Fibroblast of peridontal ligament (primary cell): ENCODE measurements around the gene TNS4.
A peak's percentile ranks its signal among the peaks of the same experiment; 100 is the strongest.

ENCODE experiments used
- DNase-seq: peaks from one replicate; pipeline ENCODE4 v3.0.0-alpha.2; 2010; ENCODE audit errors: extremely low read depth

Gene TNS4

DNA sequence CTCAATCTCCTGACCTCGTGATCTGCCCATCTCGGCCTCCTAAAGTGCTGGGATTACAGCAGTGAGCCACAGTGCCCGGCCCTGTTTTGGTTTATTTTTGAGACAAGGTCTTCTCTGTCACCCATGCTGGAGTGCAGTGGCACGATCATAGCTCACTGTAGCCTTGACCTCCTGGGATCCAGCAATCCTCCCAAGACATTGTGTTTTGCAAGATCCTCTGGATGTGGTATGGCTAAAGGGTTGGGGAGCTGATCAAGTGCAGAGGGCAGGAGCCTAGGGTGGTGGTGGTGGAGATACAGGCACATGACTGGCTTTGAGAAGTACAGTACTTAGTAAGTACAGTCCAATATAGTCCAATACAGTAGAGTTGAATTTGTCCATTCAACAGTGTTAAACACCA, 16.6 kb upstream of the TNS4 start:
- no peak for DNase-seq

- DNase-seq: no peak
These were observed 15.9 kb upstream of the TNS4 start for GRCh38 chr17:40517286-40517662.

DNA sequence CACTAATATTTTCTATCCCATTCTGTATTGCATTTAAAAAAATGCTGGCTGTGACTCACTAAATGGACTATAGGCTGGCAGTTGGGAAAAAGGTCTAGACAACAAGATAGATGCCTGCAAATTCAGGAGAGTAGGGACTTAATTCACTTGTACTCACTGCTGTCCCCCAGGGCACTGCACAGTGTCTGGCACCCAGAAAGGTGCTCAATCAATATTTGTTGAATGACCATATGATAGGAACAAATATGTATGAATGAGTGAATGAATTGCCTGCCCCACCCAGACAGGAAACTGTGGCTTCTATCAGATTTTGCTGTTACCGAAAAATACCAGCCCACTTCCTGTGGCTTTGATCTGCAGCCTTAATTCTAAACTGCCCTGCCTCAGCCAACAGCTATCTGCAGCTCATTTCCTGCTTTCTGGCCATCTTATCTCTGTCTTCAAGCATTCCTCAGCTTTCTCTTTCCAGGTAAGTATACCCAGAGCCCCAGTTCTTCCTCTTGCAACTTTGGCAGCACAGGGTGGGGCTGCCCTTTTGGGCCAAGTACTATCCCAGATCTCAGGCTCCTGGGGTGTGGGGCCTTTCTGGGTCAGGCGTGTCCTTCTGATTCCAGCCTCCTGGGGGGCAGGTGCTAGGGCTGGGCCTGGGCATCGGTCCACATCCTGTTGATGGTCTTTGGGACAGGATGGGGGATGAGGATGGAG, 15.3 kb upstream of the TNS4 start:
- no peak for DNase-seq

- DNase-seq: no peak
These were observed 14.1 kb upstream of the TNS4 start for GRCh38 chr17:40515491-40516041.

GRCh38 chr17:40515011-40515410, 13.6 kb upstream of the TNS4 start:
- no peak for DNase-seq

DNA sequence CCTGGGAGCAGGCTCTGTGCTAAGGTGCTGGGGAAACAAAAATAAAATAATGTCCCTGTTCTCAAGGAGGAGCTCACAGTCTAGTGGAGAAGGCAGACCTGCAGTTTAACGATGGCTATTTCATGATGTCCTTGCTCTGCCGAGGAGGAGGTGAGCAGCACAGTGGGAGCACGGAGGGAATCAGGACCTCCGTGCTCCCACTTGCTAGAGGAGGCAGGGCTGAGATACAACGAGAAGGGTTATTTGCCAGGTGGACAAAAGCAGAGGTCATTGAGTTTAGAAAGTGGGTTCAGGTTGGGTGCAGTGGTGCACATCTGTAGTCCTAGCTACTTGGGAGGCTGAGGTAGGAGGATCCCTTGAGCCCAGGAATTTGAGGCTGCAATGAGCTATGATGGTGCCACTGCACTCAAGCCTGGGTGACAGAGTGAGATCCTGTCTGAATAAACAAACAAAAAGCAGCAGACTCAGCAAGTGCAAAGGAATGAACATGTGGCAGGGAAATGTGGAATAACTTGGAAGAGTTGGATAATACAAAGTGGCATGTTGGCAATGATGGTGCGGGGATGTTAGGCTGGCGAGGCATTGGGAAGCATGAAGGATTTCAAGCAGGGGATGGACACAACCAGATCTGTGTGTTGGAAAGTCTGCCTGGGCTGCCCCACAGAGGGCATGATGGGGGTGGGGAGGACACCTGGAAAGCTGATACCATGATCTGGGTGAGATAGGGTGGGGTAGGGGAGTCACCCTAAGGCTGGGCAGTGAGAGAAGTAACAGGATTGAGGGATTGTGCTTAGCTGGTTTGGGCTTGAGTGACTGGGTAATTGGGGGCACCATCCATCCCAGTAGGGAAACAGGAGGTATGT, 12.8 kb upstream of the TNS4 start:
- DNase-seq: no peak

DNA sequence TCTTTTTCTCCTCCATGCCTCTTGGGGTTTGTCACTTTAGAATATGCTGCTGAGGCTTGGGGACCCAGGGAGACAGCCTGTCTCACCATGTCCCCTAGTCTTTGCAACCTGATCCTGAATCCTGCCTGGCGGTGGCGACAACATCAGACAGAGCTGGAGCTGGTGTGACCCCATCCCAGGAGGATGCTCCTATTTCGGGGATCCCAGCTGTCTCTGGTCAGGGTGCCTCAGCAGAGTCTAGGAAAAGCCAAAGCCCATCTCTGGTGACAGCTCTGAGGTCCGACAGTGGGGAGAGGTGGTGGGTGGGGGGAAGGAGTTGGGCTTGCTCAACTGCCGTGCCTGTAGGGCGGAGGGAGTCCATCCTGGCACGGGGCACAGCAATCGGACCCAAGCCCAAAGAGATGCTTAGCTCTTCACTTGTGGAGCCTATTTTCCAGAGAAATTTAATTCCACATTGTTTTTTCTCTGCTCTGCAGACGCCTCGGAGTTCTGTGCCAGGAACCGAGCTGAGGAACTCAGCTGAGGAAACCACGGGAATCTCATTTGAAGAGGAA, 10.3 kb upstream of the TNS4 start:
- no peak for DNase-seq

DNA sequence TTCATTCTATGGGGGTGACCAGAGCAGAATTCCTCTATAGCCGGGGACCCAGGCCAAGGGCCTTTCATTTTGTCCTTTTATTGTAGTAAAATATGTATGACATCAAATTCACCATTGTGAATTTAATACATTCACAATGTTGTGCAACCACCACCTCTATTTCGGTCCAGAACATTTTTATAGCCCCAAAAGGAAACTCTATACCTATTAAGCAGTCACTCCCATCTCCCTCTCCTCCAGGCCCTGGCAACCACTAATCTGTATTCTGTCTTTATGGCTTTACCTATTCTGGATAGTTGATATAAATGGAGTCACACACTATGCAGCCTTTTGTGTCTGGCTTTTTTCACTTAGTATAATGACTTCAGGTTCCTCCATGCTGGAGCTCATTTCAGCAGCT, 9.7 kb upstream of the TNS4 start:
- DNase-seq: no peak

DNA sequence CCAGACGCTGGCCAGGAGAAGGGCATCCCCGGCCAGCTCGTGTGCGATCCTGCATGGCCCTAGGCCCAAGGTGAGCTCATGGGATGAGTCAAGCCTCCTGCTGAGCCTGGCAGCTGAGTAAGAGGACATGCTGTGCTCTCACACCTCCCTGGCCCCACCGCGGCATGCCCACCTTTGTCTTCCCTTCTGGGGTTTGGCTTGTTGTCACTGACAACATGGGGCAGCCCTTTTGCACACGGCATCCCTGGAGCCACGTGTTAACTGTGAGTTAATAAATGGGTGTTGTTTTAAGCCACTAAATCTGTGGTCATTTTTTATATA, 8.9 kb upstream of the TNS4 start:
- DNase-seq: no peak

- no peak for DNase-seq
These were observed 8.4 kb upstream of the TNS4 start for GRCh38 chr17:40509626-40510327.

DNA sequence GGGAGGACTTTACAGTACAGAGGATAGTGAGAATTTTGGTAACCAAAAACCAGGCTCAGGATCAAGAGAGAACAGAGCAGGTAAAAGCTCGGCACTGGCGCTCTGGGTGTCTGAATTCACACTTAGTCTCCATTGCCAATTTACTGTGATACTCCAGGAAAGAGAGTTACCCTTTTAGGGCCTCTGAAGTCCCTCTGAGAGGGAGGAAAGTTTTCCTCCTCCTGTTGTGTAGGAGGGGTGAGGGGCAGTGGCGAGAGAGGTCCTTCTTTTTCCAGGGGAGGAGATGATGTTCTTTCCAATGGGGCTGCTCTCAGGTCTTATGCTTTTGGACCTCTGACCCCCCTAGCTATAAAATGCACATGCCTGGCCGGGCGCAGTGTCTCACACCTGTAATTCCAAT, 5.4 kb upstream of the TNS4 start:
- no peak for DNase-seq

DNA sequence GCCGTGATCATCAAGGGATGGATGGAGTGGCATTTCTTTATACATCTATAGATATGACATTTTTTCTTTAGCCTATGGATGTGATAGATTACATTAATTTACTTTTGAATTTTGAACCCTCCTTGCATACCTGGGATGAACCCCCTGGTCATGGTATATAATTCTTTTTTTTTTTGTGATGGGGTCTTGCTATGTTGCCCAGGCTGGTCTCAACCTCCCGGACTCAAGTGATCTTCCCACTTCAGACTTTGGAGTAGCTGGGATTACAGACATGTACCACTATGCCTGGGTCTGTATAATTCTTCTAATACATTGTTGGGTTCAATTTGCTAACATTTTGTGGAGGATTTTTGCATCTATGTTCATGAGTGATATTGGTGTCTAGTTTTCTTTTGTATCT, 1.7 kb upstream of the TNS4 start:
- DNase-seq: no peak

DNA sequence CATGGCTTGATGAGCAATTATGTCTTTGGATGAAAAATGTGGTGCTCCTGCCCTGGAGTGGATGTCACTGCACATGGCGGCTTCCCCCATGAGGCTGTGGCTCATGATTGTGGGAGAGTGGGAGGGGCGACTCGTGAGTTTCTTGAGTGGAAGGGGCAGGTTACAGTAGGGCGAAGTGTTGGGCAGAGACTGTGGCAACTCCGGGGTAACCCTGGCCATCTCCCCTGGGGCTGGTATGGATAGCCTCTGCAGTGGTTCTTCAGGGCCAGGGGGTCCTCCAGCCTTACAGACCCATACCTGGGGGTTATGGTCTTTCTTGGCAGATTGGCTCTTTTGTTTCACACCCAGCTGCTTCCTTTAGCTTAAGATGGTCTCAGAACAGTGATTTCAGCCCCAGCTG, 1.3 kb upstream of the TNS4 start:
- no peak for DNase-seq

DNA sequence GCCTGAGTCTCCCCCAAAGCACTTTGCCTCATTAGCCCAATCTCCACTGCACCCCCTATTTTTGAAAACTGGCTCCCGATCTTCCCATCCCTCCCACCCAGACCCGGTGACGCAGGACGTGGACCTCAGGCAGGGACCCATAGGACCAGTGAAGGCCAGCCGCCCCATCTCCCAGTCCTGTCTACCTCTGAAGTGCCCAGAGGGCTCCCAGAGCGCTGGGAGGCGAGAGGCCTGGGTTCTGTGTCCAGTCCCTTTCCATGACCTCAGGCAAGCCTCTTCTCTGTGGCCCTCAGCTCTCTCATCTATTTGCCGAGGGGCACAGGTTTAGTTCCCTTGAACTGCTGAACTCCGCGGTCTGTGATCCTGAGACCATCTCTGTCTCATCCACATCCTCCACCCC, 714 bp downstream of the TNS4 start:
- no peak for DNase-seq

- no peak for DNase-seq
These were observed 1.2 kb downstream of the TNS4 start for GRCh38 chr17:40500190-40500589.

GRCh38 chr17:40499551-40500189, 1.8 kb downstream of the TNS4 start:
- peak; percentile 66 for DNase-seq

DNA sequence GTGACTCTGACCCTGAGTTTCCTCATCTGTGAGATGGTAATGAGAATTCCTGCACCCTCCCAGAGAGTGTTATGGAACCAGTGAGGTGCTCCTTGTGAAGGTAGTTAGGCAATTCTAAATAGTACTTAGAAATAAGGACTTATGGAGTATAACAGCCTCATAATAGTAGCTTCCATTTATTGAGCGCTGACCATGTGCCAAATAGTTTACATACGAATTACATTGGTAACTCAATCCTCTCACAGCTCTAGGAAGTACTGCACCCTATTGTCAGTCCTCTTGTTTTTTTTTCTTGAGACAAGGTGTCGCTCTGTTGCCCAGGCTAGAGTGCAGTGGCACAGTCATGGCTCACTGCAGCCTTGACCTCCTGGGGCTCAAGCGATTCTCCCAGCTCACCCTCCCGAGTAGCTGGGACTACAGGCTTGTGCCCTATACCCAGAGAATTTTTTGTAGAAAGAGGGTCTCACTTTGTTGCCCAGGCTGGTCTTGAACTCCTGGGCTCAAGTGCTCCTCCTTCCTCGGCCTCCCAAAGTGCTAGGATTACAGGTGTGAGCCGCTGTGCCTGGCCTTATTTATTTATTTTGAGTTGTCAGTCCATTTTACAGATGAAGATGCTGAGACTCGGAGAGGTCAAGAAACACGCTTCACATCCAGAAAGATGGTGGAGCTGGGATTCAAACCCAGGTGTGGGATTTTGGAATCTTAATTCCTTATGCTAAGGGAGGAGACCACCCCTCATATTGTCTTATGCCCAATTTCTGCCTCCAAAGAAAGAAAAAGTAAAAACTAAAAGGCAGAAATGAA, 2.9 kb downstream of the TNS4 start:
- DNase-seq: peak; percentile 43

GRCh38 chr17:40497695-40498094, 3.7 kb downstream of the TNS4 start:
- DNase-seq: peak; percentile 67

DNA sequence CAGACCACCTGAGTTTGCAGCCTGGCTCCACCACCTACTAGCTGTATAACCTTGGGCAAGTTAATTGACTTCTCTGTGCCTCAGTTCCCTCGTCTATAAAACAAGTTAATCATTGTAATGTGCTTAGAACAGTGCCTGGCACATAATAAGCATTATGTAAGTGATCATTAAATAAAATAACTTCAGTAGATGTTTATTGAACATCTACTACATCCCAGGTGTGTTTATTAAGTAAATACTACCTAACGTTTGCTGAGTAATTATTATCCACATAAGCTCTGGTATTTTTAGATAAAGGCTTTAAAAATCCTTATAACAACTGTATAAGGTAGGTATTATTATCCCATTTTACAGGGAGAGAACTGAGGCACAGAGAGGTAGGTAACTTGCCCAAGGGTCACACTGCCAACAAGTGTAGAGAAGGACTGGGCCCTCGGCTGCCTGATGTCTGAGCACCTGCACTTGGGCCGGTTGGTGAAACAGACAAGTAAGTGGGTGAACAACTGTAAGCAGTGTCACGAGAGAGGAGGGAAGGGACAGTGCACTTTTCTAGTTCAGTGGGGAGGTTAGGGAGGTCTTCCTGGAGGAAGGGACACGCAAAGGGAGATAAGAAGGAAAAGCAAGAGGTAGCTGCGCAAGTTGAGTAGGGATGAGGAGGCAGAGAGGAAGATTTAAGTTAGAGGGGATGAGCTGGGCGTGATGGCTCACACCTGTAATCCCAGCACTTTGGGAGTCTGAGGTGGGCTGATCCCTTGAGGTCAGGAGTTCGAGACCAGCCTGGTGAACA, 4.6 kb downstream of the TNS4 start:
- DNase-seq: no peak

DNA sequence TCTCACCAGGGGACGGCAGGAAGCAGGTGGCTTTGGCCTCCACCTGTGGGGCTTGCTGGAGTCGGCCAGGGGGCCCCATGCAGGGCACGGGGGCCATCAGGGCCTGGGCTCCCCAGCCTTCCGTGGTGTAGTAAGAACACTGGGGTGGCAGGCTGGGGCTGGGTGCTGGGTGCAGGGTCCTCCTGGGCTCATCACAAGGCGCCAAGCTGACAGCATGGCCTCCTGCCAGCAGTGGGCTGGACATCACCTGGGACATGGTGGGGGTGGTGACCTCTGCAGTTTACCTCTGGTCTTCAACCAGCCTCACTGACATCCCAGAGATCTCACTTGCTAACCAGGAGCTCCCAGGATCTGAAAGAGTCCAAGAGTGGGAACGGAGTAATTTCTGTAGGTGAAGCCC, 5.3 kb downstream of the TNS4 start:
- no peak for DNase-seq
